ENCODE results near the gene ERICH2. TPM values are rescaled to one million over a fixed set of nuclear protein-coding genes. Genes with fewer than 3 reads are reported as not detected.

Gene ERICH2
- total RNA-seq, 1 experiment from 2014 or later, result 2.4 TPM

Other genes with a start within 250 kb of the ERICH2 start
- gene SP5, start 55.0 kb upstream of the ERICH2 start, total RNA-seq (2021; ENCODE audit: unreplicated experiment), result 0.98 TPM
- gene GAD1, start 46.5 kb downstream of the ERICH2 start, total RNA-seq (2021; ENCODE audit: unreplicated experiment), result 11.0 TPM
- 87.9 TPM for gene GORASP2, start 158.9 kb downstream of the ERICH2 start, total RNA-seq (2021; ENCODE audit: unreplicated experiment)